Stomach (tissue), 9 donors: ENCODE data around the gene VGLL4. TPM values are rescaled to one million over a fixed set of nuclear protein-coding genes. Genes with fewer than 3 reads are reported as not detected.
"Not testable (repeated sequence)": the region's sequence is repeated elsewhere in the genome, so short reads cannot be mapped to it uniquely, and the experiment has no call there.

ENCODE experiments used
- DNase-seq, 2 donors: peaks; one replicate each; pipeline versions ENCODE4 v3.0.0 to v3.0.0-alpha.2; 2013 to 2019
- H3K27ac ChIP-seq, 5 donors: fragments of 200-600 bp in 4 of 5; sonication (generic) in 4 of 5; one replicate each; pipeline ENCODE4 v1.5.1; 2013 to 2019; ENCODE audit warnings: mild to moderate bottlenecking in 1 of 5, moderate library complexity in 1 of 5
- H3K27me3 ChIP-seq, 3 donors: fragments of 200-600 bp; sonication (generic); one replicate each; pipeline ENCODE4 v1.5.1; 2017 to 2019; ENCODE audit warnings: mixed run types in 1 of 3
- H3K36me3 ChIP-seq, 4 donors: fragments of 200-600 bp; sonication (generic); 1 replicate in 3 of 4; 2 replicates in 1 of 4; pipeline ENCODE4 v1.5.1; 2016 to 2019
- H3K4me1 ChIP-seq, 4 donors: fragments of 200-600 bp; sonication (generic); one replicate each; pipeline ENCODE4 v1.5.1; 2016 to 2019
- H3K4me3 ChIP-seq, 4 donors: fragments of 200-600 bp; sonication (generic) in 3 of 4; one replicate each; pipeline ENCODE4 v1.5.1; 2016 to 2019; ENCODE audit warnings: mild to moderate bottlenecking in 1 of 4
- H3K9me3 ChIP-seq, 4 donors: fragments of 200-600 bp; sonication (generic); one replicate each; pipeline ENCODE4 v1.5.1; 2016 to 2019
- CTCF ChIP-seq, 7 experiments: fragments of 450-650 bp in 4 of 7; fragments of 200-600 bp in 3 of 7; sonication (generic) in 3 of 7; IDR thresholded peaks; one replicate each; pipeline ENCODE4 v1.5.1; 2016 to 2019; ENCODE audit warnings: antibody characterized with exemption in 7 of 7, control low read depth in 2 of 7, mild to moderate bottlenecking in 1 of 7
- EP300 ChIP-seq: sonication (generic); formaldehyde crosslinking; IDR thresholded peaks from one replicate; pipeline ENCODE4 v1.6.1; 2017; ENCODE audit warnings: antibody characterized with exemption
- POLR2A ChIP-seq, 4 donors: fragments of 450-650 bp; IDR thresholded peaks; one replicate each; pipeline ENCODE4 v1.6.1; 2016; ENCODE audit warnings: antibody characterized with exemption in 4 of 4, control low read depth in 2 of 4, mild to moderate bottlenecking in 1 of 4, moderate library complexity in 1 of 4
- POLR2AphosphoS5 ChIP-seq, 3 donors: sonication (generic); formaldehyde crosslinking; IDR thresholded peaks; one replicate each; pipeline ENCODE4 v1.6.1; 2016; ENCODE audit warnings: antibody characterized with exemption in 3 of 3
- WGBS, 5 donors: extraction: QIAGEN DNeasy Blood & Tissue Kit in 3 of 5; methylation state at CpG; one replicate each; pipeline versions ENCODE4 v1.1.5 to v1.1.7; 2013 to 2018; 5-methylcytosine and 5-hydroxymethylcytosine counted together
- intact Hi-C: fragments of 100-400 bp; cut with DNase I; formaldehyde crosslinking; loops from one replicate; pipeline ENCODE4 v1.15.1; 2023; ENCODE audit warnings: low total_unique reads
- polyA plus RNA-seq, 3 donors: library from polyadenylated mRNA; stranded (reverse); fragments of 200-250 nt; gene quantifications; one replicate each; pipeline ENCODE4 v1.2.3, GENCODE V29; 2013
- total RNA-seq, 5 donors: library from RNA; depleted of rRNA; stranded (reverse); fragments of >200 nt; gene quantifications; one replicate each; pipeline versions ENCODE4 v1.1.0 to v1.2.3, GENCODE V29; 2014 to 2016
- donor health status: healthy with polysubstance abuse.
- donor health status: Bipolar disorder and iron deficiency.
- donor health status: healthy.

The VGLL4 gene
- total and polyA plus RNA-seq, 8 donors, result 15.2 to 147 (median 43.3) TPM

- whole genome bisulfite sequencing, 5 donors, result 59 to 67% (median 59%) methylated on average over 11 of the region's 11 CpGs
- Histone ChIP-seq H3K27me3 (no peaks in the 10 kb centered on the region), H3K4me1 (peaks cover 19 to 74% (median 54%) of the 10 kb centered on the region in 4 donors), H3K9me3 (no peaks in the 10 kb centered on the region), H3K36me3 (peaks cover 0 to 22% (median 12%) of the 10 kb centered on the region in 4 donors), H3K27ac (peak overlapping the region in 4 of 5 donors; percentile 77 to 86 (median 78)), H3K4me3 (no peak overlapping the region)
- DNase-seq, result no peak
- TF ChIP-seq EP300 (no peak), POLR2A (IDR thresholded peaks at IDR 0.05) (no peak), CTCF (IDR thresholded peaks at IDR 0.05) (no peak), POLR2AphosphoS5 (IDR thresholded peaks at IDR 0.05) (no peak)
- intact Hi-C loops, result no loop called here
These were observed 41.4 kb downstream of the VGLL4 start for GRCh38 chr3:11602239-11602840.

GRCh38 chr3:11601446-11602238 lies 42.1 kb downstream of the VGLL4 start:
- intact Hi-C loops, result no loop called here
- peak; percentile 55 to 60 for DNase-seq
- 37 to 45% (median 39%) methylated on average over 21 of the region's 21 CpGs for WGBS, 5 donors
- peak overlapping the region; percentile 5 to 86 (median 78) for H3K27ac ChIP-seq
- no peaks in the 10 kb centered on the region for H3K27me3 ChIP-seq
- peaks cover 17 to 69% (median 51%) of the 10 kb centered on the region in 4 donors for H3K4me1 ChIP-seq
- no peak for TF ChIP-seq EP300
- TF ChIP-seq CTCF (IDR thresholded peaks at IDR 0.05), result no peak
- TF ChIP-seq POLR2AphosphoS5 (IDR thresholded peaks at IDR 0.05), result no peak
- no peak for TF ChIP-seq POLR2A (IDR thresholded peaks at IDR 0.05)
- H3K4me3 ChIP-seq, result no peak overlapping the region
- H3K9me3 ChIP-seq, result no peaks in the 10 kb centered on the region
- peaks cover 0 to 22% (median 12%) of the 10 kb centered on the region in 4 donors for H3K36me3 ChIP-seq

GRCh38 chr3:11600501-11601282 lies 43.0 kb downstream of the VGLL4 start:
- no peaks in the 10 kb centered on the region for H3K9me3 ChIP-seq
- WGBS, 5 donors, result 33 to 47% (median 45%) methylated on average over 18 of the region's 18 CpGs
- peak overlapping the region in 1 of 4 donors; percentile 4 for H3K4me3 ChIP-seq
- H3K4me1 ChIP-seq, result peaks cover 17 to 69% (median 51%) of the 10 kb centered on the region in 4 donors
- no peaks in the 10 kb centered on the region for H3K27me3 ChIP-seq
- peak; percentile 57 to 88 for DNase-seq
- TF ChIP-seq POLR2A (IDR thresholded peaks at IDR 0.05), result no peak
- TF ChIP-seq POLR2AphosphoS5 (IDR thresholded peaks at IDR 0.05), result peak; percentile 72 to 91 (median 81)
- no peak for TF ChIP-seq CTCF (IDR thresholded peaks at IDR 0.05)
- H3K36me3 ChIP-seq, result peaks cover 0 to 22% (median 12%) of the 10 kb centered on the region in 4 donors
- peak overlapping the region; percentile 34 to 86 (median 78) for H3K27ac ChIP-seq
- intact Hi-C loops, result no loop called here

GRCh38 chr3:11596387-11596786 lies 47.3 kb downstream of the VGLL4 start:
- no peak overlapping the region for H3K4me3 ChIP-seq
- TF ChIP-seq POLR2AphosphoS5 (IDR thresholded peaks at IDR 0.05) (no peak), EP300 (no peak), POLR2A (IDR thresholded peaks at IDR 0.05) (no peak), CTCF (IDR thresholded peaks at IDR 0.05) (no peak)
- peak overlapping the region in 1 of 5 donors; percentile 77 for H3K27ac ChIP-seq
- no peaks in the 10 kb centered on the region for H3K9me3 ChIP-seq
- H3K4me1 ChIP-seq, result peaks cover 28 to 65% (median 46%) of the 10 kb centered on the region in 4 donors
- intact Hi-C loops, result no loop called here
- DNase-seq, result no peak
- no peaks in the 10 kb centered on the region for H3K27me3 ChIP-seq
- H3K36me3 ChIP-seq, result peaks cover 0 to 27% (median 13%) of the 10 kb centered on the region in 4 donors
- WGBS, 5 donors, result 72 to 86% (median 81%) methylated on average over 7 of the region's 7 CpGs

- DNase-seq, H3K9me3 ChIP-seq, intact Hi-C loops, H3K27ac ChIP-seq, H3K4me3 ChIP-seq, H3K27me3 ChIP-seq: not testable (repeated sequence)
- Histone ChIP-seq H3K36me3 (peaks cover 0 to 15% (median 4%) of the 10 kb centered on the region in 4 donors), H3K4me1 (peaks cover 28 to 65% (median 45%) of the 10 kb centered on the region in 4 donors)
- 95 to 98% (median 97%) methylated on average over 5 of the region's 5 CpGs for WGBS, 5 donors
These were observed 48.7 kb downstream of the VGLL4 start for GRCh38 chr3:11595024-11595423.
